Medulla oblongata (tissue), 1 donor: Measurements from ENCODE around the gene CISTR.
"Not testable (repeated sequence)": the region's sequence is repeated elsewhere in the genome, so short reads cannot be mapped to it uniquely, and the experiment has no call there.

Experiments used
- DNase-seq: peaks from one replicate; pipeline ENCODE4 v3.0.0-alpha.2; 2015; ENCODE audit errors: extremely low spot score

Gene CISTR

DNA sequence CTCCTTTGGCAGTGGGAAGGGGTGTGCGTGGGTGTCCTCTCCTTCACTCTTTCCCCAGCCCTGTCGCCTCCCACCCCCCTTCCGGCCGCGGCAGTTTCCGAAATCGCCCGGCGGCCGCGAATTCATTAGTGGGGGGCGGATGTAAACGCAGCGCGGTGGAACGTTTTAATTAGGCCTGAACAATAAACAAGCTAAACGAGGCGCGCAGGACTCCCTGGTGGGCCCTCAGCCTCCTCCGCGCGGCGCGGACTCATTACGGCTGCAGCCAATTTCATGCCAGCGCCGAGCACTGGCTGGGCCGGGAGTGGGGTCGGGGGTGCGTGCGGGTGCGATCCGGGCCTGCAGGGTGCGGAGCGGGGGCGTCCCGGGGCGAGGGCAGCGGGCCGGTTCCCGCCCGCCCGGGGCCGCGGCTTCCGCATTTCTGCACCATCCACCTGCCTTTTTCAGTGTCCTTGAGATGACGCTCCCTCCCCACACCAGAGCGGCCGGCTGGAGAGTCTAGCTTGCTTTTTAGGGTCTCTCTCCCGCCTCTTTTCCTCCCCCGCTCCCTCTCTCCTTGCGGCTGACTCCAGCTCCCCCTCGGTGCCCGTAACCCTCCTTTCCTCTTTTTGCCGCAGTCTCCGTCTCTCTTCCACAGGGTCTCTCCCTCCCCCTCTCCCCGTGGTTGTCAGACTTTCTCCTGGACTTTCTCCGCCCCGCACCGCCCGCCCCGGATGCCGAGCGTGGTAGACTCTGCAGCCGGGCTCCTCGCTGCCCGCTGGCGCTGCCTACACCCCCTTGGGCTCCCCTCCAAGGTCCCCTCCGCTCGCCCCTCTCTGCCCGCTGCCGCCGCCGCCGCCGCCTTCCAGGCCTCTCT lies at the start of gene CISTR:
CISTR (minus strand) TSS at position 644 of the 856 bp plus-strand sequence.
- no peak for DNase-seq

DNA sequence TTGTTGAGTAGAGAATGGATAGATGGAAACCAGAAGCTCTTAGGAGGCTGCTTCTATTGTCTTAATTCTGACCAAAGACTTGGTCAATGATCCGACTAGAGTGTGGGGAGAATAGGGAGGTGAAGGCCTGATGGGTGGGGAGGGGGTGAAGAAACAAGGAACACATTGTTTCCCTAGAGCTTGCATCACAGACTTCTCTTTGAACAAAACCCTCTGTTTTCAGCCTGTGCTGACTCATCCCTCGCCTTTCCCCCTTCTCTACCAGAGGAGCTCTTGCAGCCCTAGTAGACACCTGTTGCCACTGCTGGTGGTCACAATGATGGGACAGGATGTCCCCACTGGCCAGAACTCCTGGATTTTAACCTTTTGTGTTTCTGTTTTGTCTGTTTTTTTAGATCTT lies 46.8 kb upstream of the CISTR start:
- peak; percentile 93 for DNase-seq

DNA sequence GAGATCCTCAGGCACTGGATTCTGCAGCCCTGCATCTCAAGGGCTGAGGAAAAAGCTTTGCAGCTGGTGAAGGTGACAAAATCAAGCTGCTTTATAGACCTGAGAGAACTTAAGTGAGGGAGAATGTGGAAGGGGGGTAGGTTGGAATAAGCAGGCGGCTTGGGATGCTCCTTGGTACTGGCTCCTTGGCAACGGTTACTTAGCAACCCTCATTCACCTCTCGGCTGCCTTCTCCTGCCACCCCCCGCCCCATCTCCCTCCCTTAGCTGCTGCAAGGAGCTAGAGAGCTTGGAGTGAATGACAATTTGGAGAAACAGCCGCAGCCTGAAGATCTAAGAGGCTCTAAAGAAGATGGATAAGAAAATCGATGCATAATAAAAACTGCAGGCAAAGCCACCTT lies 44.1 kb upstream of the CISTR start:
- DNase-seq: no peak

DNA sequence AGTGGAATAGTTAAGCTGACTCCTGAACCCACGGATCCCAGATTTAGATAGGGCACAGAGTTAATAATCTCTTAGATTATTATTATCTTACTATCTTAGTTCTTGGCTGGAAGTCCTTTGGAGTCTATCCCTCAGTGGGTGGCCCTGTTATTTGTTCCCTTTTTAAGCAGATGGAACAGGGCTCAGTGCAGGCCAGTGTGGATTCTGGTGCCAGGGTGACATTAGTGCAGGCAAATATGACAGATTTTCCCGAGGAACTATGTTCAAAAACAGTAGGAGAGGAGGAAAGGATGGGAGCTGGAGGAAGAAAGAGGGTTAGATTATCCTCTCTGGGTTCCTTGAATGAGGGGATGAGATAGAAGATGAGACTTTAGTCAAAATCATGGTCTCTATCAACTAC lies 41.4 kb upstream of the CISTR start:
- DNase-seq: no peak

DNA sequence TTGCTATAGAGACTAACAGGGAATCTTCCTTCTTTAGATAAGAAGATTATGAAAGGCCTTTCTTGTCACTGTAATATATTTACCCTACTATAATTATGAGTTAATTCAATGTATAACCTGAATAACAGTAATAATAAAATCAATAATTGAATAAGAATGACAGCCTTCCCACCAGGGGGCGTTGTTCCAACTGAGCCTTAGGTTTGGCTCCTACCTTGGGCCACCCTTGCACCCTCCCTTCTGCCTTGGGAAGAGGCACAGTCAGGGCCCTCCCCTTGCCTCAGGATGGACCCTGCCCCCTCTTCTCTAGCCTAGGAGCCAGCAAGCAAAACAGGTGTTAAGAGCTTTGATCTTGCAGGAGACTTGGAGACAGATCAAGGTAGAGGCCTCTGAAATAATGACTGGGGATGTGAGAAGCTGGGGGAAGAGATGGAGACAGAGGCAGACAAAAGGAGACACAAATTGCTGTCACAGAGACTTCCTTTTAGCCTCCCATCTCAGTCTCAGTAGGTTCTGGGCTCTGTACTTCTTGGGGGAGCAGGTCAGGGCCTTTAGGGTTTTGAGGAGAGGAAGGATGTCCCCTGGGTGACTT lies 40.1 kb upstream of the CISTR start:
- DNase-seq: no peak

DNA sequence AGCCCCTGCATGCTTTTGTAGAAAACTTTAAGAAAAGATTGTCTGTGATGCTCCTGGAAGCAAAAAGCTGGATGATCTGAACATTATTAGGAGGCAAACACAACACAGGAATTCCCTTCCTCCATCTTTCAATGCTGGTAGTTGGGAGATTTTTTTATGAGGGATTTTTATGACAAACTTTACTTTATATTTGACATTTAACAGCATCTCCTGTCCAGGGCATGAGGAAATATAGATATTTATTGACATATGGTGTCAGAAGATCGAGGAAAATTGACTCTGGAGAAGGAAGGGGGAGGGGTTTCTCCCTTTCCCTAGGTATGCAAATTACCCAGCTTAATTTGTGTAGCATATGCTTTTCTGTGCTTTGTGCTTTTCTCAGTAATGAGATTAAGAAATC lies 37.8 kb upstream of the CISTR start:
- DNase-seq: no peak

DNA sequence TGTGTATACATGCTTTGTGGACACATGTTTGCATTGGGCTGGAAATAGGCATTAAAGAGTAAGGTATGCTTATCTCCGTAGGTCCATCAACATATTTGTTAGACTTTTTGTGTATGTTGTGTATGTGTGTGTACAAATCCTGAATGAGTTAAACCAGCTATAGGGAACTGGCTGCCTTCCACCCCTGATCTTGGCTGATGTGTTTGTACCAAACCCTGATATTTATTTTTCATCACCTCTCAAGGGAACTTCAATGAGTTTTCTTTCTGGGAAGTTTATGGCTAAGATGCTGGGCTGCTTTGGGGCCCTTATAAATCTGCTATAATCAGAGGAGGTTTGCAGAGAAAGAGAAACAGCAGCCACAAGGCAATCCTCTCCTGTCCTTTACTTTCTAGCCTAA lies 37.1 kb upstream of the CISTR start:
- DNase-seq: no peak

DNA sequence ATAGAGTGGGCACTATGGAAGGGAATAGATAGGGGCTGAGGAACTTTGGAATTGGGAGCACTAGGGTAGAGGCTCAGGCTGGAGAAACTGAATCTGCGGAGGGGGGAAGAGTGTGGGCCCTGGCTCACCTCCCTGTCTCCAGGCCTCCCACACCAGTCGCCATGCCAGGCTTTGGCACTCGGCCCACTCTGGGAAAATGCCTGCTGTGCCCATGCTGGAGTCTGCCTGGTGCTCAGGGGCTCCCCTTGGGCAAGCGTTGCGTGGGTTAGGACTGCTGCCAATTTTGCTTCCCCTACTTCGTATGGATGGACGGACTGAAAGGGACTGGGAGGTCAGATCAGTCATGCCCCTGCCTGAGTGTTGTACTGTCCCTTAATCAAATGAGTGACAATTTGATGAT lies 34.6 kb upstream of the CISTR start:
- no peak for DNase-seq

DNA sequence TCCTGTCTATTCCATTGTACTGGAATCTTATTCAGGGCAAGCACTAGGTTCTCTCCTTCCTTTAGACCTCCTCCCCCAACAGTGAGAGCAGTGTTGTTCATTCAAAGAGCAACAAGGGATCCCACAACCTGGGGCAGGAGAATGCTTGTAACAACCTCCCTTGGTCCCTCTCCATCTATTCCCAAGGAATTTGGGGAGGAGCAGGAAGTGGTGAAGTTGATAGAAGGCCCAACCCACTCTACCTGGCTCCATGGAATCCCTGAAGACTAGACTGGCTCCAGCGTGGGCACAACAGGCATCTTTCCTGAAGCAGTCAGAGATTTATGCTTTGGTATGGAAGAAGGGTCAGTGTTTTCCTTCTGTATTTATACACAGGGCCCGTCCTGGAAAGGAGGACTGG lies 33.4 kb upstream of the CISTR start:
- no peak for DNase-seq

DNA sequence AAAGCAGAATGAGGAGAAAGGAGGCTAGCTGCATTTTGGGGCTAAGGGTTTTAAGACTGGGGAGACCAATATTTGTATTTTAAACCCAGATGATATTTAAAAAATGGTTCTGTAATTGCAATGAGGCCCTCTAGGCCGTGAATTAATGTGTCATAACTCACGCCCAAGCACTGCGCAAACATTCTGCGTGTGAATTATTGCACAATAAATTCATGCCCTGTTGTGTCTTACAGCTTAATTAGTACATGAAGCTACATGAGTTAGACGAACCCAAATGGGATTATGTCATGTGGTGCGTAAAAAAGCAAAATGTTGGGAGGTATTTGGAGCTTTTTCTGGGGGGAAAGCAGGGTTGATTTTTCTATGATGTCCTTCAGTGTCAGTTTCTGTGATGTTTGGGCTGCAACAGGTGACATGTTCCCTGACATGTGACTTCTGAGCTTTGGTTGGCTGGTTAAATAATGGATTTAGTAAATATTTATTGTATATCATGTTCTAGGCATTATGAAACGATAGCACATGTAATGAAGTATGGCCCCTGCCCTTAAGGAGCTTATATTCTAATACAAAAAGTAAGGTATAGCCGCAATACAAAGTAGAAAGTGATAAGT lies 30.4 kb upstream of the CISTR start:
- no peak for DNase-seq

DNA sequence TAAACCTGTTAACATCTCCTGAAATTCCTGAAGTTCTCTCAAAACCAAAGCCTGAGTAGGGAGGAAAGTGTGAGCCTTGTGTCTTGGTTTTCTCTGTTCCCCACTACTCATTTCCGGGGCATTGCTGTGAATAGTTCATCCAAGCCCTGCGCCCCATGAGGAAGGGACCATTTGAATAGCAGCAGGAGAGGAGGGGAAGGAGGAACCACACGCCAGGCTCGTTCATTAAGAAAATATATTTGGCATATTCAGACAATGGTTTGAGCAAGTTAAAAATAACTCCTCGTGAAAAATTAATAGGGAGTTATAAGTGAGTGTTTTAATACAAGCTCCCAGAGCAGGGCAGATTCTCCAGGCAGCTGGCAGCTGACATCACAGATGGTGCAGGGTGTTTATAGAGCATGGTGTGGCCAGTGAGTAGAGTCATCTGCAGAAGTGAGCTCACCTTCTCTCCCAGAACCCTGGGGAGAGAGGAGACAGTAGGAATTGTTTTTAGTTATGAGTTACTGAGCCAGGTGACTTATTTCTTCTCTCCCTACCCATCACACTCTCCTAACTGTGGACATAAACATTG lies 29.5 kb upstream of the CISTR start:
- DNase-seq: no peak

DNA sequence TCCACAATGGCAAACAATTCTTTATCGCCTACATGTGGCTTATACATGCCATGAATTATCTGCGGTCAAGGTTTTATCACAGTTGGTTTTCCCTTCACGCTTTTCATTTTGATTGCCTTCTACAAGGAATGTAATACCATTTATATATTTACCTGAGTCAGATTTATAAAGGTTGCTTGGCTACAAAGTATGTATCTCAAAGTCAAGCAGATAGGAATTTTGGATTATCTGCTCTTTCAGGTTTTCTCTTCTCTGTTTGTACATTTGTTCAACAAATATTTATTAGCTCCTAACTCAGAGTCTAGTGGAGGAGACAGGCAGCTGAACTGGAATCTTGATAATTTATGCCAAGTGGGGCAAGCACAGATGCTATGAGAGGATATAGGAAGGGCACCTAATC lies 28.5 kb upstream of the CISTR start:
- no peak for DNase-seq

DNA sequence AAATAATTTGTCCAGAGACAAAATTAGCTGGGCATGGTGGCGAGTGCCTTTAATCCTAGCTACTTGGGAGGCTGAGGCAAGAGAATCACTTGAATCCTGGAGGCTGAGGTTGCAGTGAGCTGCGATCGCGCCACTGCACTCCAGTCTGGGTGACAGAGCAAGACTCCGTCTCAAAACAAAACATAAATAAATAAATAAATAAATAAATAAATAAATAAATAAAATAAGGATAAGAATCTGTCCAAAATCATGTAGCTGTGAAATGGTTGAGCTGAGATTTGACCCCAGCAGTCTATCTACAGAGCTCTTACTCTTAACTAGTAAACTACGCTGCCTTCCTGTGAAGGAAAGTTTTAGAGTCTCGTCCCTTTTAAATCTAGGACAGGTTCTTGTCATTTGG lies 27.9 kb upstream of the CISTR start:
- DNase-seq: not testable (repeated sequence)

DNA sequence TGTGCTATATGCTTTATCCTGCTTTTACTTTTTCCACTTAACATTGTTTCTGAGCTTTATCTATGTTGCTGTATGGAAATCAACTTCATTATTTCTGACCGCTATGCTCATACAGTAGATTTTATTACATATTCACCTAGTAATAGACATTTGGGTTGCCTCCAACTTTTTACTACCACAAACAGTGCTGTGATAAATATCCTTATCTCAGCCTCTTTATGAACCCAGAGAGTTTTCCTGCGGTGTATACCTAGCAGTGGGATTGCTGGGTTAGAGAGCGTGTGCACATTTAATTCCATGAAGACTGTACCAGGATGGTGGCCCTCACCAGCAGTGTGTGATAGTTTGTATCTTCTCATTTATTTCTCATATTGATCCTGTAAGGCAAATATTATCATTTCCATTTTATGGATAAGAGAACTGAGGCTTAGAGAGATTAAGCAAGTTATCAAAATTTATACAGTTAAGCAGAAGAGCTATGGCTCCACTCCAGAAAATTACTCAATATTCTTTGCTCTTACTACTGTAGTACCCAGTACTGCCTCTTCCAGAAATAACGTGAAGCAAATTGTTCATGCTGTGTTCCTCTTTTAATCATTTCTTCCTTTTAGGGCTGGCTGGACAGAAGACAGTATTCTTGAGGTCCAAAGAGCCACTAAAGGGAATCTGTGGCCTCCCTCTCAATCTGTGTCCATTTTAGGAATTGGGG lies 26.3 kb upstream of the CISTR start:
- no peak for DNase-seq

DNA sequence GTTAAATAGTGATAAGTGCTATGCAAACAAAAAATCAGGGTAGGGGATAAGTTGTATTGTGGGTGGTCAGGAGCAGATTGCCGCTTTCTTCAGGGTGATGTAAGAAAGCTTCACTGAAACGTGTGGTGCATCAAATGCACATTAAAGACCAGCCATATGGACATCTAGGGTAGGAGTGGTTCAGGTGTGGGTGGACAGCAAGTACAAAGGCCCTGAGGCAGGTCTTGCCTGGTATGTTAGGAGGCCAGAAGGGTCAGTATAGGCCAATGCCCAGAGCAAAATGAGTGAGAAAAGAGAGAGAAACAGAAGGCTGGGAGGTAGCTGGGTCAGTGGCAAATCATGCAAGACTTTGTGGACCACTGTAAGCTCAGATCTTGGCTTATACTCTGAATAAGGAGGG lies 25.6 kb upstream of the CISTR start:
- no peak for DNase-seq

DNA sequence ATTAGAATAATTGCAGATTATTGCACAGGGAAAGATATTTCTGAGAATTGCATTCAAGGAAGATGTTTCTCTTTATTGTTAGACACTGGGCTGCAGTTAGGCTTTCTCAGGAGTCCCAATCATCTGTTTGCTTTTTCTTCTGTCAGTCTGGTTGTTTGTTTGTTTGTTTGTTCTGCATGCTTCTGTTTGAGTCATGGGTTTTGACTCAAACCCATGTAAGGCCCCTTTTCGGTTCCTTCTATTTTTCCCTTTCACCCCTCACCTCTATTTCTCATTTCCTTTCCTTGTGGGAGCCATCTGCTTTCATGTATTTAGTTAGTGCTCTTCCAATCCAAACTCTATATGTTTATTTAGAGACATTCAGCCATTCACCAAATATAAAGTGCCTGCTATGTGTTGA lies 25.1 kb upstream of the CISTR start:
- no peak for DNase-seq

DNA sequence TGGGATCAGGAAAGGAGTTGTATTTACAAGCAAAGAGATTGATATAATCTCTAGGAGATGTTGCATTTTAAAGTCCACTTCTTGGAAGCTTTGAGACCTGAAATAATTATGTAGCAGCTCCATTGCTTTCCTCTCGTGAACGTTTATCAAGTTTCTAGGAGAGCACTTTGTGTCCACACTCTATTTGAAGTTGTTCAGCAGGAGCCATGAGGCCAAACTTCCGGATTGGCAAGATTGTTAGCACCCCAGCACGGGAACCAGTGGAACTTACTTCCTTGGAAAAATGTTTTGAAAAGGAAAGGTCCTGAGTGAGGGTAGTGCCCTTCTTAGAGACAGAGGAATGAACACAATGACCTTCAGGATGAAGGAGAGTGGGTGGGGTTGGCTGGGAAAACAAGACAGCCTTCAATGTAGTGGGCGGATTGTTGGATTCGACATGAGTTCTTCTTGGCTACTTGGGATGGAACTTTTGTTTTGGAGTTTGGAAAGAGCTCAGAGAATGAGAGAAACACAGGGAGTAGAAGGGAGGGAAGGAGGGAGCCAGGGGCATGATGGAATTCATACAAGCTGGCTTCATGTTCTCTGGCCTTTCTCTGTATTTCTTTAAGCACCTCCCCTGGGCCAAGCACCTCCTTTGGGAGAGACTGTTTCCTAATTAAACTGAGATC lies 23.8 kb upstream of the CISTR start:
- DNase-seq: no peak

DNA sequence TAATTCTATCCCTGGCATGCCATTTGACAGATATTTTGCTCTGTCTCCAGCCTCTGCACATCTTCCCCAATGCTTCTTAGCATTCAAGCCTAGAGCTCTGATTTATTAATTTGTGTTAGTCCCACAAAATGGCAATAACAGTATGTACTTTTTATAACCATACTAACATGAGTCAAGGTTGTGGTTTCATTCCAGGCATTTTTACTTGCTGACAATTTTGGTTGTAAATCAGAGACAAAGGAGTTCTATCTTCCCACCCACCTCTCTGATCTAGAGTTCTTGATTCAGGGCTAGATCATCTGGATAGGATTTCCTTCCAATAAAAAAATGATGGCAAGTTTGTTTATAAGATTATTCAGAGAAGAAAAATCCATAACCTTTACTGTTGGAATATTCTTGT lies 18.5 kb upstream of the CISTR start:
- DNase-seq: no peak

DNA sequence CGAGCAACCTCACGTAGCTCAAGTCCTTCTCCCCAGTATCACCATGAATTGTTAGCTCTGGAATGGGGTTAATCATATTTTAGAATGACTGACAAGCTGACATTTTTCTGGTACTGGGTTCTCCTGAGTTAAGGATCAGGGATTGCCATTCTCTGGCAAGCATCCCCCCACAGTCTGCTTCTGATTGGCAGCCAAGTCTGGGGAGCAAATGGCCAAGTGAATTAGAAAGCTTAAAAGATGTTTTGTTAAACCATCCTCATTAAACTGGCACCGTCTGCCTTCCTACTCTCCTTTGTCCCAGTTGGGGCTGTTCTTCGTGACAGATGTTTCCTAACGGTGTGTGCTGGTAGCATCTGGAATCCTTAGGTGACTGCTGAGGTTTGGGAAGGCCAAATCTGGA lies 17.2 kb upstream of the CISTR start:
- no peak for DNase-seq

DNA sequence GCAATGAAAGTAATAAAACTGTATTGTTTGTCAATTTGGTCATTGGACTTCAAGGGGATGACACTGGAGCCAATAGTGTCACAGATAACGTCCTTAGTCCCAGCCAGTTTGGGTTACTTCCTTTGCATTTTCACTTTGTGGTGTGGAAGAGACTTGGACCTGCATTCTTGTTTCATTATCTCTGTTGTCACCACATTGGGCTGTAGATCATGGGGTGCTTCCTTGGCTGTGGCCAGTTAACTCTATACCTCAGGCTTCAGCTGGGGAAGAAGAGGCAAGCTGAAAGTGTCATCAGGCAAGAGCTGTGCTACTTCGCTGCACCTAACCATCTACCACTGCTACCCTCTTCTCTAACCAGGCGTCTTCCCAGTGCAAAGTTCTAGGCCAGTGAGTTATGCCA lies 15.1 kb upstream of the CISTR start:
- no peak for DNase-seq

DNA sequence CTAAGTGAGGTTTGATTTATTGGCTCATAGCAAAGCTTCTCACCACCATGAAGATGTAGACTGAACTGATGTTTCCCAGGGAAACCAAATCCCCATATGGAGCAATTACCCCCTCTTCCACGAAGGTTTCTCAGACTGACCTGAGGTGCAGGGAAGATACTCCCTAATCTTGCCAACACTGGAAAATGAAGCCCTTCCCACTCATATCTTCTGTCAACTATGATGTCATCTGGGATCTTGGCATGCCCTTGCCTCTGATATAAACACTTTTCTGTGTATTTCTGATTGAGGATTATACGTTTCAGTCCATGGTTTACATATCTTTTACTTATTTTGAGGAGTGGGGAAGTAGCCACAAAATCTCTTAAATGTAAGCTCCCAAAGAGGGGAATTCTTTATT lies 14.1 kb upstream of the CISTR start:
- no peak for DNase-seq

DNA sequence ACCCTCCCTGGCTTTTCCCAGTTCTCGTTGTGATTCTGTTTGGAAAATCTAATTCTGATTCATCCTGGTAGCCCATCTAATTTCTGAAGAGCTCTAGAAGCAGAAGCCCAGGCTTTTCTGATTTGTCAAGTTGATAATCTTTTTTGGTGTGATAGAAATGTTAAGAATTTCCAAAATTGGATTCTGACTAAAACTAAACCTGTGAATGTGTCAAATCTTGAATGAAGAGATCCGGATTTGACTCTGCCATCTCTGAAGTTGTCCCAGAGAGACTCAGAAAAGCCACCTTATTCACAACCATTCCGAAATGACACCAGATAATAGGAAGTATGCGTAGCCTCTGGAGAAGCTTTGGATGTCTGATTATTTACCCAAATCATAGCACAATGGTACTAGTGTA lies 12.8 kb upstream of the CISTR start:
- DNase-seq: no peak
